ENCODE measurements around the gene SORCS1. TPM values are rescaled to one million over a fixed set of nuclear protein-coding genes. Genes with fewer than 3 reads are reported as not detected.
A peak's percentile ranks its signal among the peaks of the same experiment; 100 is the strongest.

SORCS1 gene
- polyA plus RNA-seq, 1 experiment = 0.02 TPM

GRCh38 chr10:106560925-106561640 is 603.4 kb downstream of the SORCS1 start:
- no peaks in the 10 kb centered on the region for H3K27me3 ChIP-seq (ENCODE audit: control insufficient read depth, insufficient read depth, low read length)
- DNase-seq (ENCODE audit: low read depth, low spot score) = no peak
- peaks cover 4% of the 10 kb centered on the region for H3K9me3 ChIP-seq (ENCODE audit: control insufficient read depth, insufficient read depth, low read length)
- POLR2A ChIA-PET = no interaction called here
- H3K4me3 ChIP-seq (ENCODE audit: low read depth, low read length) = no peak overlapping the region
- CTCF ChIA-PET = no interaction called here
- no peak for TF ChIP-seq CTCF (IDR thresholded peaks at IDR 0.05; ENCODE audit: low read depth, low read length)
- H3K27ac ChIP-seq (ENCODE audit: low read depth, low read length) = no peak overlapping the region

GRCh38 chr10:106559442-106559841 is 605.1 kb downstream of the SORCS1 start:
- Histone ChIP-seq H3K27ac (ENCODE audit: low read depth, low read length) (peak overlapping the region; percentile 66), H3K9me3 (ENCODE audit: control insufficient read depth, insufficient read depth, low read length) (peaks cover 4% of the 10 kb centered on the region), H3K27me3 (ENCODE audit: control insufficient read depth, insufficient read depth, low read length) (no peaks in the 10 kb centered on the region), H3K4me3 (ENCODE audit: low read depth, low read length) (no peak overlapping the region)
- ChIA-PET POLR2A (no interaction called here), CTCF (interaction anchor here (1.6 kb wide), 1 partner anchor 12 kb away, joined by 4 read pairs; no protein-coding TSS in a partner anchor)
- TF ChIP-seq CTCF (IDR thresholded peaks at IDR 0.05; ENCODE audit: low read depth, low read length) = no peak
- DNase-seq (ENCODE audit: low read depth, low spot score) = no peak

- Histone ChIP-seq H3K27me3 (ENCODE audit: control insufficient read depth, insufficient read depth, low read length) (no peaks in the 10 kb centered on the region), H3K4me3 (ENCODE audit: low read depth, low read length) (no peak overlapping the region), H3K27ac (ENCODE audit: low read depth, low read length) (peak overlapping the region; percentile 77), H3K9me3 (ENCODE audit: control insufficient read depth, insufficient read depth, low read length) (peaks cover 4% of the 10 kb centered on the region)
- ChIA-PET CTCF (no interaction called here), POLR2A (interaction anchor here (0.6 kb wide), 1 partner anchor 50 kb away, joined by 3 read pairs; no protein-coding TSS in a partner anchor)
- DNase-seq (ENCODE audit: low read depth, low spot score) = no peak
- no peak for TF ChIP-seq CTCF (IDR thresholded peaks at IDR 0.05; ENCODE audit: low read depth, low read length)
Observed at GRCh38 chr10:106557951-106558733, 606.4 kb downstream of the SORCS1 start.

- no peak for DNase-seq (ENCODE audit: low read depth, low spot score)
- POLR2A ChIA-PET = no interaction called here
Observed at GRCh38 chr10:106557053-106557452, 607.5 kb downstream of the SORCS1 start.

More at GRCh38 chr10:106557053-106557452, 607.5 kb downstream of the SORCS1 start:
- Histone ChIP-seq H3K9me3 (ENCODE audit: control insufficient read depth, insufficient read depth, low read length) (peaks cover 4% of the 10 kb centered on the region), H3K4me3 (ENCODE audit: low read depth, low read length) (no peak overlapping the region), H3K27me3 (ENCODE audit: control insufficient read depth, insufficient read depth, low read length) (no peaks in the 10 kb centered on the region), H3K27ac (ENCODE audit: low read depth, low read length) (peak overlapping the region; percentile 74)
- no peak for TF ChIP-seq CTCF (IDR thresholded peaks at IDR 0.05; ENCODE audit: low read depth, low read length)
- CTCF ChIA-PET = no interaction called here

Measured in AG04450 (cell line).